ENCODE data around the gene VAMP8.
"Not testable (repeated sequence)": the region's sequence is repeated elsewhere in the genome, so short reads cannot be mapped to it uniquely, and the experiment has no call there.

The VAMP8 gene
- 38.4 to 70.7 reads per million in 2 experiments for total RNA-seq

GRCh38 chr2:85577386-85578242 lies at the start of gene VAMP8:
Gene VAMP8, plus strand, starts transcription at chr2:85577586. Its CDS starts 61 bp downstream, at chr2:85577647.
- peak; percentile 50 for DNase-seq (ENCODE audit: low read depth)

- no peak for DNase-seq (ENCODE audit: low read depth)
Observed at GRCh38 chr2:85527787-85528186, 49.6 kb upstream of the VAMP8 start.

GRCh38 chr2:85528355-85528754 lies 49.0 kb upstream of the VAMP8 start:
- no peak for DNase-seq (ENCODE audit: low read depth)

GRCh38 chr2:85529809-85530208 lies 47.6 kb upstream of the VAMP8 start:
- no peak for DNase-seq (ENCODE audit: low read depth)

- no peak for DNase-seq (ENCODE audit: low read depth)
Observed at GRCh38 chr2:85531589-85531988, 45.8 kb upstream of the VAMP8 start.

GRCh38 chr2:85534099-85534498 lies 43.3 kb upstream of the VAMP8 start:
- no peak for DNase-seq (ENCODE audit: low read depth)

GRCh38 chr2:85534881-85535280 lies 42.5 kb upstream of the VAMP8 start:
- no peak for DNase-seq (ENCODE audit: low read depth)

- DNase-seq (ENCODE audit: low read depth): no peak
Observed at GRCh38 chr2:85536479-85536878, 40.9 kb upstream of the VAMP8 start.

- DNase-seq (ENCODE audit: low read depth): no peak
Observed at GRCh38 chr2:85537600-85538506, 39.5 kb upstream of the VAMP8 start.

- peak; percentile 69 for DNase-seq (ENCODE audit: low read depth)
Observed at GRCh38 chr2:85538507-85539360, 38.7 kb upstream of the VAMP8 start, which contains the start of gene MAT2A. Gene MAT2A, plus strand, starts transcription at chr2:85539168. Its CDS starts 120 bp downstream, at chr2:85539288.

- DNase-seq (ENCODE audit: low read depth): peak; percentile 61
Observed at GRCh38 chr2:85539361-85540132, 37.8 kb upstream of the VAMP8 start.

GRCh38 chr2:85540133-85540648 lies 37.2 kb upstream of the VAMP8 start:
- no peak for DNase-seq (ENCODE audit: low read depth)

- no peak for DNase-seq (ENCODE audit: low read depth)
Observed at GRCh38 chr2:85541262-85541661, 36.1 kb upstream of the VAMP8 start.

GRCh38 chr2:85541753-85542457 lies 35.5 kb upstream of the VAMP8 start:
- DNase-seq (ENCODE audit: low read depth): no peak

GRCh38 chr2:85542777-85543176 lies 34.6 kb upstream of the VAMP8 start:
- no peak for DNase-seq (ENCODE audit: low read depth)

- DNase-seq (ENCODE audit: low read depth): not testable (repeated sequence)
Observed at GRCh38 chr2:85544254-85544691, 33.1 kb upstream of the VAMP8 start.

- not testable (repeated sequence) for DNase-seq (ENCODE audit: low read depth)
Observed at GRCh38 chr2:85544915-85545779, 32.2 kb upstream of the VAMP8 start.

GRCh38 chr2:85545780-85546240 lies 31.6 kb upstream of the VAMP8 start:
- DNase-seq (ENCODE audit: low read depth): no peak
